HL-60/S4 treated with phorbol 12-myristate 13-acetate at 8.2 ng/mL for 4 days and 3 days (cell line): ENCODE data around the gene CEMIP.

Experiments used
- in situ Hi-C: fragments of 300-500 bp; cut with MboI; formaldehyde crosslinking; loops from 2 replicates; pipeline ENCODE4 v1.15.0; 2022; ENCODE audit warnings: low sequenced_read_pairs

The CEMIP gene

GRCh38 chr15:80820092-80820491 lies 40.9 kb downstream of the CEMIP start:
- in situ Hi-C loops = no loop called here

- in situ Hi-C loops = no loop called here
These were observed 43.1 kb downstream of the CEMIP start for GRCh38 chr15:80822256-80822655.

- in situ Hi-C loops = no loop called here
These were observed 43.5 kb downstream of the CEMIP start for GRCh38 chr15:80822676-80823075.

GRCh38 chr15:80823120-80823519 lies 44.0 kb downstream of the CEMIP start:
- in situ Hi-C loops = no loop called here

- in situ Hi-C loops = no loop called here
These were observed 44.8 kb downstream of the CEMIP start for GRCh38 chr15:80823995-80824394.

- in situ Hi-C loops = no loop called here
These were observed 46.3 kb downstream of the CEMIP start for GRCh38 chr15:80825361-80826030.

GRCh38 chr15:80828796-80829195 lies 49.6 kb downstream of the CEMIP start:
- in situ Hi-C loops = no loop called here

GRCh38 chr15:80830677-80831076 lies 51.5 kb downstream of the CEMIP start:
- in situ Hi-C loops = no loop called here

GRCh38 chr15:80831192-80831591 lies 52.0 kb downstream of the CEMIP start:
- in situ Hi-C loops = no loop called here

- in situ Hi-C loops = no loop called here
These were observed 52.5 kb downstream of the CEMIP start for GRCh38 chr15:80831606-80832224.

GRCh38 chr15:80832686-80833085 lies 53.5 kb downstream of the CEMIP start:
- in situ Hi-C loops = no loop called here

GRCh38 chr15:80834402-80834801 lies 55.2 kb downstream of the CEMIP start:
- in situ Hi-C loops = no loop called here

GRCh38 chr15:80834906-80835305 lies 55.7 kb downstream of the CEMIP start:
- in situ Hi-C loops = no loop called here

- in situ Hi-C loops = no loop called here
These were observed 56.2 kb downstream of the CEMIP start for GRCh38 chr15:80835336-80835735.

- in situ Hi-C loops = no loop called here
These were observed 57.1 kb downstream of the CEMIP start for GRCh38 chr15:80836223-80836622.

- in situ Hi-C loops = no loop called here
These were observed 57.8 kb downstream of the CEMIP start for GRCh38 chr15:80837006-80837405.

GRCh38 chr15:80838012-80838411 lies 58.8 kb downstream of the CEMIP start:
- in situ Hi-C loops = no loop called here

GRCh38 chr15:80838666-80839065 lies 59.5 kb downstream of the CEMIP start:
- in situ Hi-C loops = no loop called here

GRCh38 chr15:80839764-80840130 lies 60.6 kb downstream of the CEMIP start:
- in situ Hi-C loops = no loop called here

GRCh38 chr15:80840182-80841130 lies 61.3 kb downstream of the CEMIP start:
- in situ Hi-C loops = no loop called here

GRCh38 chr15:80841541-80841940 lies 62.4 kb downstream of the CEMIP start:
- in situ Hi-C loops = no loop called here
